Stimulated activated CD8-positive, alpha-beta memory T cell treated with anti-CD3 and anti-CD28 coated beads, Interleukin-12 subunit alpha, Interleukin-12 subunit beta, amount 100 ng/mL, for 24 hours (primary cell): ENCODE results near the gene NRXN3.

Experiments
- DNase-seq: peaks from one replicate; pipeline ENCODE4 v3.0.0-alpha.2; 2020; ENCODE audit errors: extremely low read depth

Gene NRXN3

GRCh38 chr14:78637489-78637888 lies 467.3 kb downstream of the NRXN3 start:
- DNase-seq: no peak

GRCh38 chr14:78637908-78638475 lies 467.8 kb downstream of the NRXN3 start:
- DNase-seq: no peak

- DNase-seq: no peak
These were observed 468.8 kb downstream of the NRXN3 start for GRCh38 chr14:78638926-78639325.

GRCh38 chr14:78644824-78645559 lies 474.8 kb downstream of the NRXN3 start:
- no peak for DNase-seq

- DNase-seq: no peak
These were observed 482.6 kb downstream of the NRXN3 start for GRCh38 chr14:78652727-78653126.

GRCh38 chr14:78653173-78653572 lies 483.0 kb downstream of the NRXN3 start:
- no peak for DNase-seq

- DNase-seq: no peak
These were observed 487.3 kb downstream of the NRXN3 start for GRCh38 chr14:78657451-78657850.

- no peak for DNase-seq
These were observed 494.7 kb downstream of the NRXN3 start for GRCh38 chr14:78664841-78665240.

- DNase-seq: no peak
These were observed 496.3 kb downstream of the NRXN3 start for GRCh38 chr14:78666336-78667056.

GRCh38 chr14:78667141-78667540 lies 497.0 kb downstream of the NRXN3 start:
- no peak for DNase-seq

- DNase-seq: no peak
These were observed 503.7 kb downstream of the NRXN3 start for GRCh38 chr14:78673845-78674244.

GRCh38 chr14:78674820-78675219 lies 504.6 kb downstream of the NRXN3 start:
- no peak for DNase-seq

GRCh38 chr14:78683206-78683605 lies 513.0 kb downstream of the NRXN3 start:
- DNase-seq: no peak

GRCh38 chr14:78683981-78684380 lies 513.8 kb downstream of the NRXN3 start:
- no peak for DNase-seq

GRCh38 chr14:78688503-78688902 lies 518.3 kb downstream of the NRXN3 start:
- no peak for DNase-seq

- no peak for DNase-seq
These were observed 520.7 kb downstream of the NRXN3 start for GRCh38 chr14:78690836-78691235.

GRCh38 chr14:78697341-78697740 lies 527.2 kb downstream of the NRXN3 start:
- no peak for DNase-seq

- no peak for DNase-seq
These were observed 528.8 kb downstream of the NRXN3 start for GRCh38 chr14:78698991-78699390.

- no peak for DNase-seq
These were observed 530.1 kb downstream of the NRXN3 start for GRCh38 chr14:78700236-78700635.

- no peak for DNase-seq
These were observed 531.1 kb downstream of the NRXN3 start for GRCh38 chr14:78701246-78701645.

GRCh38 chr14:78704965-78705364 lies 534.8 kb downstream of the NRXN3 start:
- no peak for DNase-seq

- no peak for DNase-seq
These were observed 535.8 kb downstream of the NRXN3 start for GRCh38 chr14:78705989-78706388.
